Measurements from ENCODE around the gene GABRR1.
"Not testable (repeated sequence)": the region's sequence is repeated elsewhere in the genome, so short reads cannot be mapped to it uniquely, and the experiment has no call there.

The GABRR1 gene

DNA sequence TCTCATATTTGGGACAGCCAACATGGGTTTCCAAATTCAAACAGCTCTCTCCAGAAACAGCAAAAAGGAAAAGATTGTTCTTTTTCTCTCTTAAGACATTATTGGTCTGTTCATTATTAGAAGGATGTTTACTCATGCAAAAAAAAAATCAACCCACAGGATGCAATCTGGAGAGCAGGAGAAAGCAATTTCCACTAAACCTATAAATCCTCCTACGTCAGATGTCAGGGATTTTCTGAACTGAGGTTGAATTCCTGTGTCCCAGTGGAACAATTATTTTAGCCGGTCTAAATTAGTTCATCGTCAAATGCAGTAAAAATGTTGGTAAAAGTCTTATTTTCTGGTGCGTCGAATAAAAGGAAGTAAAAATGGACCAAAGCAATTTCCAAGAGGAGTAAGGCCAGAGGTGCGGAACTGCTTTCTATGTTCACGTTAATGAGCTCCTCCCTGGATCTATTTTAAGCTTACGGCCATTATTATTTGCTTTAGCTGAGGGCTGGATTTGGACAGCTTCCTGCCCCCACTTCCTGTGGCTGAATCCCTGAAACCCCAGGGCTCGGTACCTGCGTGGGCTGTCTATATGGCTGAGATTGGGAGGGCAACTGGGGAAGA, at the start of gene GABRR1:
Gene GABRR1 (minus strand): TSS at position 60 of the 612 bp plus-strand sequence. CDS start 36 bp downstream, at position 24.
- no peak for DNase-seq

DNA sequence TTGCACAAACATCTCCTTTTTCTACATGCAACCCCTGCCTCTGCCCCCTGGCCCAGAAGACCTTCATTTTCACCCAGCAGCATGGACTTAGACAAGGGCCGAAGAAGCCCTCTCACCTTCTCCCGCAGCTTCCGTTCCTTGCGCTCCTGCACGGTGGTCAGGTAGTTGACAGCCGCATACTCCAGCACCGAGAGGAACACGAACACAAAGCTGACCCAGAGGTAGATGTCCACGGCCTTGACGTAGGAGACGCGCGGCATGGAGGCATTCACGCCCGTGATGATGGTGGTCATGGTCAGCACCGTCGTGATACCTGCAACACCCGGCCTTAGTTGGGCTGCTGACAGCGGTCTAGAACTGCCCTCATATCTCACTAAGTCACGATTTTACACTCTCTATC, 47.1 kb upstream of the GABRR1 start:
- no peak for DNase-seq

DNA sequence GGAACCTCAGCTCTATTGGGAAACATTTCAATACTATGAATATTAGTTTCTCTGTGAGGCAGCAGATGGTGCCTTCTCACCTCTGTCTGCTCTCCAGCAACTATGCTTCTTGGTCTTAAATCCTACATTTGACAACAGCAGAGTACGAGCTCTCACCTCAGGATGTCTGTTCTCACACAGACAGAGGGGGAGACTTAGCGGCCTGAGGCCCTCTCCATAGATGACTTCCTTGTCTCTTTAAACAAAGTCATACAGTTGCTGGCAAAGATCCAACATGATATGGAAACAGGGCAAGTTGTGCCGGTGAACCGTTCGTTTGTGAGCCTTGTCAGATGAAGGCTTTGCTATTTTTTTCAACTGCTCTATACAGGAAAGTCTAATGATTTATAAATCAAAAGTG, 43.7 kb upstream of the GABRR1 start:
- no peak for DNase-seq

DNA sequence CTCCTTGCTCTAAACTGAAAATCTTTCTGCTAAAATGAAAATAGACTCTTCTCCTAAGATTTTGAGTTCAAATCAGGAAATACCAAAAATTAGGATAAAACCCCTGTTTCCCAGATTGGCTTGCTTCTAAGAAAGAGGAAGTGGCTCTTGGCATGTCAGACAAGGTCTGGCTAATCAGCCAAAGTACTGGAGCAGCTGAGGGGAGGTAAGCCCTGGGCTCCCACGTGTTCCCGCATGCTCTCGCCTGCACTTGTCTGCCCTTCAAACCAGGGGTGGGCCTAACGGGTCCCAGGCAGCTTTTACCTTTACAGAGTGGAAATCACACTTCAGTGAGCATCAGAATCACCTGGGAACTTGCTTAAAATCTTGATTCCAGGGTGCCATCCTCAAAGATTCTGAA, 43.2 kb upstream of the GABRR1 start:
- no peak for DNase-seq

DNA sequence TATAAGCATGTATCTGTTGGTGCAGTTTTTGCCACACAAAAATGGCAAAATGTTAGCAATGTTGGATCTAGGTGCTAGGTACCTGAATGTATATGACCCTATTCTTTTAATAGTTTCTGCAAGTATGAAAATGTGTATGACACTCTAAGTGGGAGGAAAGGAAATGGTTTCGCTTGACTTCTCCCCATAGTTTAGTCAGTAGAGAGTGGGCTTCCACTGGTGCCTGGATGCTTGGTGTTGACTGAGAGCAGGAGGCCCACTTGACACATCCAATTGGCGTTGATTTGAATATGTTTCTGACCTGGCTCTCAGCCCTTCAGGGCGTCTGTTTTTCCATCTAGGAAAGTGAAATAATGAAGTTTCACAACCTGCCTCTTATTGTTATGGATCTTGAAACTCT, 41.8 kb upstream of the GABRR1 start:
- no peak for DNase-seq

DNA sequence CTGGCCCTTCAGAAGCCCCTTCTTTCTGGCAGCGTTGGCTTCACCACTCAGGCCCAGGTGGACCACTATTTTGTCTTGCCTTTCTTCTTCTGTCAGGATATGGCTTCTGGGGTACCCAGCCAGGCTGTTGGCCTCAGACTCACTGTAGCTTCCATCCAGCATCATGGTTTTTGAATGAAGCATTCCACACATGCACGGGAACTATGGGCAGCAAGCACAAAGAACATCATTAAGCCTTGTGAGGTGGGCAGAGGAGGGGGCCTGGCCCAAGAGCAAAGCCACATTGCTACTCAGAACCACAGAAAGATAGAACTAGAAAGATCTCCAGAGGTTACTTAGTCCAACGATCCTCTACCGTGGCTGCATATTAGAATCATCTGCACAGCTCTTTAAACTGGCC, 40.6 kb upstream of the GABRR1 start:
- no peak for DNase-seq

DNA sequence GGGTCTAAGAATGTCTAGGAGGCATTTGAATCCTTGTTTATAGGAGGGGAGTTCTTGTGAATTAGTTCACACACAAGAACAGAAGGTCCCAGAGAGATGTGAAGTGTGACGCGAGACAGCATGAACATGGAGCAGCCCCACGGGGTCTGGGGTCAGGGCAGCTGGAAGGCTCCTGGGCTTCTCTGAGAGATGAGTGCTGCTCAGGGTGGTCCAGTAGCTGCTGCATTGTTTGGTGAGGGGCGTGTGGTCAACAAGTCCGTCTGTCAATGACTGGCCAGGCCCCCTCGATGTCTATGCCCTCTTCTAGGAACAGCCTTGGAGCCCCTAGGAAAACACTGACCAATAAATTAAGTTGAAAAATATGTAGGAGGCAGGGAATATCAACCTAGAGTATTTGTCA, 40.2 kb upstream of the GABRR1 start:
- no peak for DNase-seq

DNA sequence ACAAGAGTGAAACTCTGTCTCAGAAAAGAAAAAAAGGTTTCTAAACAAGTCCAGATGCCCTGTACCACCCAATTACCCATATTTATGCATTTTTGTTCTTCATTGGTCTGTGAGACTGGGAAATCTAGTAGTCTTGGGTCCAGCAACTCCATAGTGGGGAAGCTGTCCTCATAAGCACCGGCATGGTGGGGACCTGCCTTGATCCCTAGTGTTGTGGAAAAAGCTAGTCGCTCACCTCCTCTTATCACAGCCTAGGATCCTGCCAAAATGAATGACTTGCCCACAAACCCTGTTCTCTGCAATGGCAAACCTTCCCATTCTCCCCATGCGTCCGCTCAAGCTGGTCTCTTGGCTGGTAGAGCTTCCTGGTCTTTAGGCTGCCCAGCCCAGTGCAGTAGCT, 38.3 kb upstream of the GABRR1 start:
- DNase-seq: no peak

- no peak for DNase-seq
Observed at GRCh38 chr6:89254569-89254968, 37.4 kb upstream of the GABRR1 start.

DNA sequence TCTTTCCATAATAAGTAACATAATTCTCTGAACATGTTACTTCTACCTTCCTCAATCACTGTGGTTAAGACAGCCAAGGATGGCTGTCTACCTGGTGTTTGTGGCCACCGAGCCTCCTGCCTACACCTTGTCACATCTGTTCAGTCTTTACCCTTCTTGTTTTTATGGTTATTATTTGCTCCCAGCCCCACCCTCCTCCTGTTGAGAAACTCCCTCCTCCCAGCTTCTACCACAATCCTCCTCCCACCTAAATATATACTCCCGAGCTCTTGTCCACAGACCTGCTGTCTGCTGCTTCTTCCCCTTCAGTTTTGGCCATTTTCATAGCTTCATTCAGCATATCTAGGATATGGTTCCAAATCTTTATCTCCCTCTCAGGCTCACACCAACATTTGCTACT, 35.7 kb upstream of the GABRR1 start:
- DNase-seq: no peak

DNA sequence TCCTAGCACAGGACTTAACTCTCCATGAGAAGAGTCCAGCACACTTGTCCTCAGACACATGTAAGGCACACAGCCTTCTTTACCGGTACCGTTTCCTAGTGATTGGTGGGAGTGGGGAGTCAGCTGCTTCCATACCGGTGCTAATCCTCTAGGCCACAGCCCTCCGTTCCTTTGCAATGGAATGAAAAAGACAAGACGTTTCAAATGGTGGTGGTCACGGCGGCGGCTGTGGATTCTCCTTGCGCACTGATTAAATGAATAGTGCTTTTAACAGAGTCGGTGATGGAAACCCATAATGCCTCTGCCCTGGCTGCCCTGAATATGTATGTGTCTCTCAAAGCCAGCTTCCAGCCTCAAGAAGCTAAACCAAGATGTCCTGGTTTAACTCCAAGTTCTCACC, 34.8 kb upstream of the GABRR1 start:
- DNase-seq: no peak

DNA sequence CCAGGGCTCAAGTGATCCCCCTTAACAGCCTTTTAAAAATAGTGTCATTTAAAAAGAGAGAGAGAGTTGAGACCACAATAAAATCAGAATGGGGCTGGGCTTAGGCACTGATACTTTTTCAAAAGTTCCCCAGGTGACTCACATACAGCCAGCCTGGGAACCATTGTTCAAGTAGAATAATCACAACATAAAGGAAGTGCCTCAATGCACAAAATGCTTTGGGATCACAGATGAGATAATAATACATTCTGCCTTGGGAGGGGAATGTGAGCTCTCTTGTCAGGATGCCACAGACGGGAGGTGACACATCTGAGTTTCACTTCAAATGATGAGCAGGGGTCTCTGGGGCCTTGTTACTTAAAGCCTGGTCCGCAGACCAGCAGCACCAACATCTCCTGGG, 34.0 kb upstream of the GABRR1 start:
- no peak for DNase-seq

DNA sequence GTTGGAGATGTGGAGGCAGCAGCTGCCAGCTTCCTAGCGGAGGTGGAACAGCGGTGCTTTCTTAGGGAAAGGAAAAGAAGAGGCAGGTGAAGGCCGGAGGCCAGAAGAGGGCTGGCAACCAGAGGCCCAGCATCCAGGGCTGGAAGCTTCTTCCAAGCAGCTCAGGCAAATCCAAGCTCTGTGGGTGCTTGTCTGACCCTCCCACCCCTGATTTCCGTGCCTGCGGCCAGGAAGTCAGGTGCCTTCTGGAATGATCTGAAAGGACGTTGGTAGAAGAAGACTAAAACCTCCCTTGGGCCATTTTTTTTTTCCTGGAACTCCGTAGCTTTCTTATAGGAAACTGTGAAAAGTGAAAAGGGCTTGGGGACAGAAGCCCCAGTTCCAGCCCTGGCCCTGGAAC, 33.1 kb upstream of the GABRR1 start:
- no peak for DNase-seq

GRCh38 chr6:89244241-89244985, 27.3 kb upstream of the GABRR1 start:
- no peak for DNase-seq

DNA sequence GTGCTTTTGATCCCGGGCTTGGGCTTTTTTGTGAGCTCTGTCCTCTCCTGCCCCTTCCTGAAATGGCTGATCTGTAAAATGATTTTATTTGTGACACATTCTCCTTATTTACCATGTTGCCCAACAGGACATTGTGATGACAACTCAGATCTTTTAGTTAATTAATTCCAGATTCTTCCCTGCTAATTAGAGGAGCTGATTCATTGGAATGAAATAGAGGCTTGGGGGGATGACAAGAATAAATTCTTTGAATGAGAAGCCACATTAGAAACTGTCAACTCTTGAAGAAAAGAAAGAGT, 26.1 kb upstream of the GABRR1 start:
- DNase-seq: no peak

DNA sequence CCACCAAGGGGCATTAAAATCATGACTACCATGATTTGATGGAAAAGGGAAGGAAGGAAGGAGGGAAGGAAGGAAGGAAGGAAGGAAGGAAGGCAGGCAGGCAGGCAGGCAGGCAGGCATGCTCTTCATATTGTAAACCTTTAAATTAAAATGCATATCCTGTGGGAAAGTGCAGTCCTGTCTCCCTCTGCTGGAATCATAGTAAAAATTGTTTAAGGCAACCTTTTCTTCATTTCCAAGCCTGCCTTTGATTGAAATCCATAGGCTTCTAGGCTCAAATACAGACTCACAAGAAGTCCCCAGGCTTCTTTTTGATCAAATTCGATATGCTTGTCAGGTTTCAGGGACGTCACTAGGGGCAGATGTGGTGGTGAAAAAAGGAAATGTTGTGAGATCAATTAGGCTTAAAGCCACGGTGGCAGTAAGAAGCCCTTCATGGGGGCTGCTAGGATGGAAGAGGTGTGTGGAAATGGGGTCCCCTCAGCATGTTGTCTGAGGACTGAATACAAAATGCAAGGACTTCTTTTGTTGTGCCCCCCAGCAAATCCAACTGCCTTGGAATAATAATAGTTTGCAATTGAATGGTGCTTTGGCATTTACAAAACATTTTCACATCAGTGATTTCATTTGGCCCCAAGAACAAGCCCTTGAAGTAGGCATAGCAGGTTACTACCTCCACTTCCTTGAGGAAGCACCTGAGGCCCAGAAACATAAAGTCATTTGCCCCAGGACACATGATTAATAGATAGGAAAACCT, 25.6 kb upstream of the GABRR1 start:
- DNase-seq: peak in 1 of 56 donors; percentile 2

- no peak for DNase-seq
Observed at GRCh38 chr6:89239338-89239737, 22.2 kb upstream of the GABRR1 start.

DNA sequence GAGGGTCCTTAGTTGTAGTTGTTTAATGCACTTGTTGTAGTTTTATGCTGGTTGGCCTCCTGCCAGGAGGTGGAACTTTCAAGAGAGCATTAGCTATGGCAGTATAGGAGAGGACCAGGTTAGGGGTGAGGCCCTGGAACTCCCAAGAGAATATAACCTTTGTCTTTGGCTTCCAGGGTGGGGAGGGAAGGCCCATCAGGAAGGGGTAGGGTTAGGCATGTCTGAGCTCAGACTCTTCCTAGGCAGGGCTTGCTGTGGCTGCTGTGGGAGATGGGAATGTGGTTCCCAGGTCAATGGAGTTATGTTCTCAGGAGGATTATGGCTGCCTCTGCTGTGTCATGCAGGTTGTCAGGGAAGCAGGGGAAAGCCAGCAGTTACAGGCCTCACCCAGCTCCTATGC, 20.0 kb upstream of the GABRR1 start:
- DNase-seq: no peak

GRCh38 chr6:89233605-89234004, 16.4 kb upstream of the GABRR1 start:
- not testable (repeated sequence) for DNase-seq

GRCh38 chr6:89222712-89223039, 5.5 kb upstream of the GABRR1 start:
- no peak for DNase-seq

DNA sequence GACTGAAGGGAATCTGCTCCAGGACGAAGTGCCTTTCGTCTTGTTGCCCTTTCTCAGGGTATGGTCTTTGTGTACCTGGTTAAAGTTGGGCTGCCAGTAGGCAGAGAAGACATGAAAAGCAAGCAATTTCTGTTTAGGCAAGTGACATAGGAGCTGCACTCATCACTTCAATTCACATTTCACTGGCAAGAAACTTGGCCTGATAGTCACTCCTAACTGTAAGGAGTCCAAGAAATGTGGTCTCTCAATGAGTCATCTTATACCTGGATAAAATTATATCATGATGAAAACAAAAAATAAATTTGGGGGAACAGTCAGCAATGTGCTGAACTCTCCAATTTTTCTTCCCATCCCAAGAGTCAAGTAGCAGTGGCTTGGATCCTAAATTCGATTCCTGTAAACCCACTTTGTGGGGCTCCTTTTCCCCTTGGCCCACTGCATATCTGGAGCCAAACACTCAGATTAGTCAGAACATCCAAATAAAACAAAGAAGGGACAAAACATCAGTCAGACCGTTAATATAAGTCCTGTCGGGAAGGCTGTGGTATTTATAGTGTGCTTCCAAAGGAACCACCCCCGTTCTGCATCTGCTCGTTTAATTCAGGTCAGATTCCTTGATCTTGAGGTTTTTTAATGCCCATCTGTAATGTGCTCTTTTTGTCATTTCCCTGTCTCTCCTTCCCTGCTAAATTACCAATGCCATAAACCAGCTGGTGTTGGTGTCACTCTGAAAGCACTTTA, 5.0 kb upstream of the GABRR1 start:
- DNase-seq: no peak

DNA sequence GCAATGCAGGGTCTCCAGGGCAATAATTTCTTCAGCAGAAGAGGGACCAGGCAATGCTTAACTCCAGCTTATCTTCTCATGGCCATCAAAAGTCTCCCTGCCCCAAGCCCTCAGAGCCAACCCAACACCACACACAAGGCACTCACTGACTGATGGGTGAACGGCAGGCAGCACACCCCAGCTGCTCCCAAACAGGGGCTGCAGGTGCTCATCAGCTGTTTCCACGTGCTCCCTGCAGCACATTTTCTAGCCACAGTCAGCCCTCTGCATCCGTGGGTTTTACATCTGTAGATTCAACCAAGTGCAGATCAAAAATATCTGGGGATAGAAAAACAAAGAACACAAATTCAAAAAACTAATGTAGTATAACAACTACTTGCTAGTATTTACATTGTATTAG, 4.0 kb upstream of the GABRR1 start:
- DNase-seq: no peak
